T-helper 1 cell (primary cell): Measurements from ENCODE around the gene CRAMP1.
"Not testable (repeated sequence)": the region's sequence is repeated elsewhere in the genome, so short reads cannot be mapped to it uniquely, and the experiment has no call there.

Experiments used
- DNase-seq, 5 donors: peaks; one replicate each; pipeline ENCODE4 v3.0.0-alpha.2; 2012 to 2020

Gene CRAMP1

GRCh38 chr16:1689853-1690252, 77.7 kb downstream of the CRAMP1 start:
- no peak for DNase-seq

GRCh38 chr16:1690810-1691209, 78.7 kb downstream of the CRAMP1 start:
- no peak for DNase-seq

GRCh38 chr16:1691276-1691675, 79.1 kb downstream of the CRAMP1 start:
- no peak for DNase-seq

- no peak for DNase-seq
Observed at GRCh38 chr16:1691956-1692355, 79.8 kb downstream of the CRAMP1 start.

- no peak for DNase-seq
Observed at GRCh38 chr16:1696863-1697262, 84.7 kb downstream of the CRAMP1 start.

GRCh38 chr16:1698680-1699079, 86.5 kb downstream of the CRAMP1 start:
- no peak for DNase-seq

- no peak for DNase-seq
Observed at GRCh38 chr16:1700246-1700645, 88.1 kb downstream of the CRAMP1 start.

GRCh38 chr16:1701216-1701878, 89.2 kb downstream of the CRAMP1 start:
- DNase-seq = no peak

GRCh38 chr16:1705324-1705687, 93.1 kb downstream of the CRAMP1 start:
- peak in 1 of 5 donors; percentile 23 for DNase-seq

- DNase-seq = peak; percentile 87 to 94 (median 89)
Observed at GRCh38 chr16:1705688-1706385, 93.7 kb downstream of the CRAMP1 start, which contains the start of gene MAPK8IP3. MAPK8IP3 (plus strand) TSS chr16:1706195; CDS start chr16:1706340, 145 bp downstream.

GRCh38 chr16:1706386-1707192, 94.4 kb downstream of the CRAMP1 start:
- DNase-seq = peak in 3 of 5 donors; percentile 25 to 40 (median 28)

GRCh38 chr16:1707193-1707790, 95.1 kb downstream of the CRAMP1 start:
- DNase-seq = peak in 1 of 5 donors; percentile 20

- DNase-seq = no peak
Observed at GRCh38 chr16:1708083-1708767, 96.1 kb downstream of the CRAMP1 start.

- DNase-seq = no peak
Observed at GRCh38 chr16:1708768-1709180, 96.6 kb downstream of the CRAMP1 start.

- DNase-seq = no peak
Observed at GRCh38 chr16:1709356-1709755, 97.2 kb downstream of the CRAMP1 start.

- DNase-seq = no peak
Observed at GRCh38 chr16:1710811-1711507, 98.8 kb downstream of the CRAMP1 start.

- DNase-seq = no peak
Observed at GRCh38 chr16:1712791-1713261, 100.7 kb downstream of the CRAMP1 start.

- no peak for DNase-seq
Observed at GRCh38 chr16:1713331-1713730, 101.2 kb downstream of the CRAMP1 start.

- DNase-seq = no peak
Observed at GRCh38 chr16:1713933-1714332, 101.8 kb downstream of the CRAMP1 start.

- DNase-seq = no peak
Observed at GRCh38 chr16:1715220-1715619, 103.1 kb downstream of the CRAMP1 start.

- DNase-seq = not testable (repeated sequence)
Observed at GRCh38 chr16:1718236-1718635, 106.1 kb downstream of the CRAMP1 start.
